COLO668 (cell line): ENCODE measurements around the gene FZD10.

Experiments
- DNase-seq: peaks from one replicate; lab custom pipeline; 2025; ENCODE audit not compliant: unreplicated experiment; lab: John Stamatoyannopoulos, UW

FZD10 gene

DNA sequence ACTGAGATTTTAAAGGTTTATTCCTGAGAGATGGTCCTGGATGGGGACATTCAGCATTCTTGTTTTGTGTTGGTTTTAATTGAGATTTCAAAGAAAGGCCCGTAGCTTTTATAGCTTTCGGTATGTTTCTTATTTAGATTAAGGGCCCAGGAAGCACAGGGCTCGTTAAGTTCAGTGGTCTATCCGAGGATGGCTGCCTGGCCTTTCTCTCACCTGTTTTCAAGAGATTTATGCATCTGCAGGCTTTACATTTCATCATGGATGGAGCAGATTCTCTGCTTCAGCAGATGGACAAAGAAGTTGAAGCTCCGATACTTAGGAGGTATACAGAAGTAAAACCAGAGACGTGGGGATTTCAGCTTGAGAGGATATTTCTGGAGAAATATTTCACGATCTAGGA, 16.0 kb downstream of the FZD10 start:
- no peak for DNase-seq

DNA sequence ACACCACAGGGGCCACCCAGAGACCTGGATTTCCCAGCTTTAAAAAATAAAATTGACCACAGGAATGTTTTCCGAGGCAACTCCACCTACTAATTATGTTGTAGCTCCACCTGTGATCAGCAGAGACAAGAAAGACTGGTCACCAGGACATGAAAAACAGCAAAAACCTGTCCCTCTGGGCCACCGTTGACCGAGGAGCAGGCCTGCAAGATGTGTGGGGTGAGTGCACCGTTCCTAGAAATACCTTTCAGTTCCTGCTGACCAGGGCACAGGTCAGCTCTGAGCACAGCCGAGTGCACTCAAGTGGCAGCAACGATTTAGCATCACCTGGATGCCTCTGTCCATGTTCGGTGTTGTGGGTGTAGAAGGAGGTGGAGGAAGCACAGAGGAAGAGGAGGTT, 16.9 kb downstream of the FZD10 start:
- DNase-seq: no peak

DNA sequence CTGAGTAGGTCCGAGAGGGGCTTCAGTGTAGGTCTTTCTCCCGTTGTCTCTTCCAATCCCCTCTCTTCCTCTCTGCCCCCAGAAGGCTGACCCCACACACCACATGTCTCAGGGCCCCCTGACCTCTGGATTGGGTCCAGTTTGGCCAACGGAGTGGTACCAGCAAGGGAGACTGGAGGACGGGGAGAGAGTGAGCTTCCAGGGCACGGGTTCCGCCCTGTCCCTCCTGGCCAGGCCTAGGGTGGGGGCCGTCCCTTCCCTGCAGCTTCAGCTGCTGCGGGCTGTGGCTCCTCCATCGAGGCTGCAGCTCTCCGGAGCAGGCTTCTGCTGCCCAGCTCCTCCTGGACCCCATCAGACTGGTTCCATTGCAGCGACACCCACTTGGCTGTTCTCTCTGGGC, 17.4 kb downstream of the FZD10 start:
- no peak for DNase-seq

DNA sequence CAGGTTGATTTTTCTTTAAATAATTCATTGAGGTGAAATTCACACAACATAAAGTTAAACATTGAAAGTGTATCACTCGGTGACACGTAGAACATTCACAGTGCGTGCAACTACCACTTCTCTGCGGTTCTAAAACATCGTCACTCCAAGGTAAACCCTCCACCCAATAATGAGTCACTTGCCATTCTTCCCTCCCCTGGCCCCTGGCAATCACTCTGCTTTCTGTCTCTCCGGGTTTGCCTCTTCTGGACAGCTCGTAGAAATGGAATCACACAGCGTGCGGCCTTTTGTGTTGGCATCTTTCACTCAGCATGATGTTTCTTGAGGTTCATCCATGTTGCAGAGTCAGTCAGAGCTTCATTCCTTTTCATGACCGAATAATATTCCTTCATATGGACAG, 18.9 kb downstream of the FZD10 start:
- DNase-seq: no peak

DNA sequence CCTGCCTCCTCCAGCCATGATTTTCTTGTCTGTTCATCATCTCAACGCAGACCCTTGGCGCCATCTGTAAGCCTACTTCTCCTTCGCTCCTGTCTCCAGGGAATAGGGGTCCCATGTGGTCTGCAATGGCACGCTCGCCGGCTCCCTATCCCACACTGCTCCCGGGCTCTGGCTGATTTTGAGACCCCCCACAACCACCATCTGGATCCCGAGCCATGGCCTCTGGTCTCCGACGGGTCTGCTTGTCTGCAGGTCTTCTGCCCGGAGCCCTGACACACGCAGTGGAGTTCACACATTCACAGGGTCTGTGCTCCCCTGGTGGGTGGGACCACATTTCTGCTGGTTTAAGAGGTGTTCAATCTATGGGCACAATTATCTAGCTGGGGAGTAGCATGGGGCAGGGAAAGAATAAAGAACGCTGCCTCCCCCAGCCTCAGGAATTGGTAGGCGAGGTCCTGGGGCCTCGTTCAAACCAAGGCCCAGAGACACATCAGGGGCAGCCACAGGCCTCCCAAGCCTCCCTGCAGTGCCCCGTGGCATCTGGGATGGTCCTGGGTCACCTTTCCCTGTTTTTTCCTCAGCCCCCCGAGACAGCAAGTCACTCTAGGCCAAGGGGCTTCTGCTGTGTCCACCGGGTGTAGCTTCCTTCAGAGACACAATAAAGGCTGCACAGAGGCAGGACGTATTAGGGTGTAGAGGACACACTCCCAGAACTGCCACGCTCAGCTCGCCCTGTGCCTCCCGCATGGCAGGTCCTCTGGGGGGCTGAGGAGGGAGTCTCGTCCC, 21.5 kb downstream of the FZD10 start:
- no peak for DNase-seq

DNA sequence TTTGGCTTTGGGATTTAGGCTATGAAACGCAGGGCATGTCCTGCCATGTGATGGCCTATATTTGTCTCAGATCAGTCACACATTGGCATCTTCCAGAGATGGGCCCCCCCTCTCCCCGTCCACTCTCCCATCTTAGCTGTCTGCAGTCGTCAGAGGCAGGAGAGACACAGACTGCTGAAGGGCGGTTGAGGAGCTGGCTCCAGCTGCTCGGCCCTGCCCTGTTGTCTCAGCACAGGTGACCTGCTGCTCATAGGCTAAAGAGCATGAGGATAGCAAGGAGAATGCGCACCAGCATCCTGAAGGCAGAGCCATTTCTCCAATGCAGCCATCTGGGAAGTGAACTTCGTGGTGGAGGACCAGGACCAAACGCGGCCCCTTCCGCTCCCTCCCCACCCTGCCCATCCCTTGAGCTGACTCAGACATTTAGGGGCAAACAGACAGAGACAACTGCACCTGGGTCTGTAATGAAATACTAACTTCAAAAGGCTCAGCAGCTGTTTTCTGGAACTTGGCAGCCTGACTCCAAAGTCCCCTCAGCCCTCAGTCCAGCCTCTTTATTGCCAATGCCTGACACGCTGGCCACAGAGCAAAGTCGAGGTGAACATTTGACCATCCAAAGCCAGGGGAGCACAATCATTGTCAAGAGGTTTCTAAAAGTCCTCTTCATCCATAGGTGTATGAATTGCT, 22.3 kb downstream of the FZD10 start:
- no peak for DNase-seq

DNA sequence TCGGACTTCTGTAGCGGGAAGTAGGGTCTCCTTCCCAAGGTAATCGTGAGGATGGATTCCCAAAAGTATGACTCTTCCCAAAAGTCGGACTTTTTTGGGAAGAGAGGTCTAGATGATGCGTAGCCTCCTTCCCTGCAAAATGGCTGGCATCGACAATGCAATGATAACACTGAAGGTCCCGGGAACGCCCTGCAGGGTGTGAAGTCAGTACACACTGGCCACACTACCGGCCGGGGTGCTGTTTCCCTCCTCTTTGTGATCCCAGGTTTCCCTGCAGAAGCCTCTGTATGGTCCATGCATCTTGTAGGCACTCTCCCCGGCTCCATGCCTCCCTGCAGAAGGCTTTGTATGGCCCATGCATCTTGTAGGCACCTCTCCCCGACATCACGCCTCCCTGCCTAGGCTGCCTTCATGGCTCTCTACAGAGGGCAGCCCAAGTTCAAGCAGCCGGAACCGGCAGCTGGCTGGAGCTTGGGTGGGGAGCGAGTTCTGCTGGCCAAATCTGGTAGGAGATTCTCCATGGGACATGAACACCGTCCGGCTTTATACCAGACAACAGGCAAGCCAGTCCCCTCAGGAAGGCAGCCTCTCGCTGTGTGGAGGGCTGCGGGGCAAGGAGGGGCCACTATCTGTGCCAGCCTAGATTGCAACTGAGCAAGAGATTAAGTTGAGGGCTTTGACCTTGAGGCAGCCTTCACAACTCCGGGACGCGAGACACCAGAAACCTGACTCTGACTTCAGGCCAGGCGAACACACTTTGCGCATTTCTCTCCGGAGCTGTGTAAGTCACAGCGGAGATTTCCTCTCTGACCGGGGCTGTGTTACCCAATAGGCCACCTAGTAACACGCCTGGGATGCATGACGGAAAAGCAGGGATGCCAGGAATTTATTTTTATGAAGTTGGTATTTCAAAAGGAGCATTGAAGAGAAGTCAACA, 23.5 kb downstream of the FZD10 start:
- DNase-seq: no peak

DNA sequence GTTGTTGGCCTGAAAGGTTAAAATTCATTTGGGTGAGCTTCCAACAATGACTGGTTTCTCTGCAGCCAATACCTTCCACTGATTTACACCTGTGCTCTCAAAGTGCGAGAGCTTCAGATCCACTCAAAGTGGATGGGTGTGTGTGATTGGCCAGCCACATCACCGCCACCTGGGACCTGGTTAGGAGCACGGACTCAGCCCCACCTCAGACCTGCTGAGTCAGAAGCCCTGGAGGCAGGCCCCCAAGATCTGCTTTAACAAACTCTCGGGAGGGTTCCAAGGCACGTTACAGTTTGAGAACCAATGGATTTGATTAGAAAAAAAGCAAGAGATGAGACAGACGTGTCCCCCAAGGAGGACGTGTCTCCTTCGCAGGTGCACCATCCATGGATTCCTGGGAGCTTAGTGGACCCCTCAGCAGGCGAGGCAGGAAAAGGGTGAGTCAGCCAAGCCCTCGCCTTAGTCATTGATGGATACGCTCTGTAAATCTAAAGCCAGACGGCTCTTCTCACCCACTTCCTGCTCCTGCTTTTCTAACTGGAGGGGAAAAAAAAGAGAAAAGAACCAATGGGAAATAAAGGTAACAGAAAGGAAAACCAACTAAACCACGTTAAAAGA, 24.5 kb downstream of the FZD10 start:
- peak; percentile 20 for DNase-seq

DNA sequence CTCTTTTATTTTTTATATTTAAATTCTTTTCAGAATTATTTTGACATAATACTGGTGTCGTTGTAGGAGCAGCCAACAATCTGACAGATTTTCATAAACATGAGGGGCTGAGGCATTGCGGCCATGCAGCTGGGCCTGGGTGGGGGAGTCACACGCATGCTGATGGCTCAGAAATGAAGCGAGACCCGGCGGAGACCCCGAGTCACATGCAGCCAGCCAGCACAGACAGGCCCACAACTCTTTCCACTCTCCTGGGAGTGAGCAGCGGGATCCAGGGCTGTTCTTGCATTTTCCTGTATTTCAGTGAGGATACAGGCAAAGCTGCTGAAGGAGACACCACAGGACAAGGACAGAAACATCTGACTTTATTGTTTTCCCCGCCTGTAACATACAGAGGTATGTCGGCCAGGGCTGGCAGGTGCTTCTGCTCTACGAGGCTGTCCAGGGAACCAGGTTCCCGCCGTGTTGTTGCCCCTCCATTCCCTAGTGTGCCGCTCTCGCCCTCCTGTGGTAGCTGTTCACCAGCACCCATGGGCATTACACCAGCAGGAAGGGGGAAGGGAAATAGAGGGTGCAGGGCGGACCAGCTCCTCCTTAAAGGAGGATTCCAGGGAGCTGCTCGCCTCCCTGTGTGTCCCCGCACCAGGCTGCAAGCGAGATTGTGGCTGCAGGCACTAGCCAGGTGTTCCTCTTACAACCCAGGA, 30.5 kb downstream of the FZD10 start:
- DNase-seq: peak; percentile 46

DNA sequence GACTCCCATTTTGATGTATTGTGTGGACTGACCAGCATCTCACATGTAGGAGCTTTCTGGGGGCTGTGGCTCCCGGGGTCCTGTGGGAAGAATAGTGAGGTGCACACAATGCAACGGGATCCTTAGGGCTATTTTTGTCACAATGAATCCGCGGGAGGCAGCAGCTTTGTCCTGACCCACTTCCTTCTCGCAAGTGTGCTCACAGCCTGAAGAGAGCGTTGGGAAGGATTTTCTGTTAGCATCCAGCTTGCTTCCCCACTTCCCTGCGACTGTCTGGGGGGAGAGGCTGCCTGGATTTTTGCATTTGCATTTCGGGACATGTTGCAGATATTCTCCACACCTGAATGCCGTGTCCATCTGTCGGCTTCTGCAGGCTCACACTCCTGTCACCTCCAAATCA, 31.9 kb downstream of the FZD10 start:
- DNase-seq: no peak

DNA sequence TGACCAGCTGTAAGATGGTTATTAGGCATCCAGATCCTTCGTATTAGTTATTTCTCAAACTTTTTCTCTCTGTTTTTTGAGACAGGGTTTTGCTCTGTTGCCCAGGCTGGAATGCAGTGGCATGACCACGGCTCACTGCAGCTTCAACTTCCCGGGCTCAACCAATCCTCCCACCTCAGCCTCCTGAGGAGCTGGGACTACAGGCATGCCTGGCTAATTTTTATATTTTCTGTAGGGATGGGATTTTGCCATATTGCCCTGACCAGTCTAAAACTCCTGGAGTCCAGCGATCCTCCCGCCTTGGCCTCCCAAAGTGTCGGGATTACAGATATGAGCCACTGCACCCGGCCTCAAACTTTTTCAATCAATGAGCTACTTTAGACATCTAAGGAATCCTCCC, 33.1 kb downstream of the FZD10 start:
- DNase-seq: no peak

DNA sequence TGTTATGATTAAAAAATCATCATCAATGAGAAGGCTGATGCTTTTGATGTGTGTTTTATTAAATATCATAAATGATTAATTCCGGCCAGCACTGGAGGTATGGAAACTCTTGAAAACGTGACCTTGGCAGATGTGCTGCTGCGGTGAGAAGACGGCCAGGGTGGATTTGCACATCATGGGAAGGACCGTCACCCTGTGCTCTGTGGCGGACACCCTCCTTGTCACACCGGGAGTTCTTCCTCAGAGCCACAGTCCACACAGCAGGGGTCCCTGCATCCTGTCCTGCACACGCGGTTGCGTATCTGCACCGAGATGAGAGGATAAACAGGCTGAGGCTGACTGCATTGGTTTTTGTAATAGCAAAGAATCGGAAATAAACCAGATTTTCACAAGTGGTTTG, 33.5 kb downstream of the FZD10 start:
- DNase-seq: no peak

DNA sequence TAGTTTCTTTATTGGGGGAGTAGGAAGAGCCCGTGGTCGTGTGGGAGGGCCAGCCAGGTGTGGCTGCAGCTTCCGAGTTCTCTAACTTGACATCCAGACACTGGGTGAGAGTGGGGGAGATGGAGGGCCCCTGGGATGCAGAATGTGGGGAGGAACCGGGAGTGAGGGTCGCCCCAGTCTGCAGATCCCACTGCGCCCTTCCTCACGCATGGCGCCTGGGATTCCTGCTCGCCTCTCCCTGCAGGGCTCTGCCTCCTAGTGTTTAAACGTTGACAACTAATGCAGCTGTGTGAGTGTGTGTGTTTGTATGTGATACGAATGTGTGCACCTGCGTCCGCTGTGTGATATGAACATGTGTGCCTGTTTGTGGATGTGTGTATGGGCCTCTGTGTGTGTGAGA, 34.6 kb downstream of the FZD10 start:
- DNase-seq: no peak

DNA sequence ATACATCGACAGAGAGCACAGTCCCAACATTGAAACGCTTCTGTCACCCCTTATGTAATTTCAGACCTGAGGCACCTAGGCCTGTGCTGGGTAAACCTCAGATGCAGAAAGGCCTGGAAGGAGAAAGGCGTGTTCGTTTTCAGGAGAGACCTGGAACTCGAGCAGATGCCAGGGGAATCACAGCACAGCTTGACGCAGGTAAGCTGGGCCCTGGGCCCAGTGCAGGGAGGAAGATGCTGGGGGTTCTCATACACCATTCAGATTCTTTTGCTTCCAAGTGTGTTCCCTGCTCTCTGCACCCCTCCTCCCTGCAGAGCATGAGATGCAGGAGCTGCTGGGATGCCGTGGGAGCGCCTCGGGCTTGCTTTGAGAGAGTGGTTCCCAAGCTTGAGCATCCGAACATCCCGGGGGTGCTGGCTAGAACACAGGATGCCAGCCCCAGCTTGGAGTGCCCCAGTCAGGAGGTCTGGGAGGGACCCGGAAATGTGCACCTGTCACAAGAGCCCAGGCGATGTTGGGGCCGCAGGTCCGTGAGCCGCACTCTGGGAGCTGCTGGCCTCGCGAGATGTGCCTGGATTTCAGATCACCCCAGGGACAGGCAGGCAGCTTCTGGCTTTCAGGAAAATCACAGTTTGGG, 35.9 kb downstream of the FZD10 start:
- no peak for DNase-seq

DNA sequence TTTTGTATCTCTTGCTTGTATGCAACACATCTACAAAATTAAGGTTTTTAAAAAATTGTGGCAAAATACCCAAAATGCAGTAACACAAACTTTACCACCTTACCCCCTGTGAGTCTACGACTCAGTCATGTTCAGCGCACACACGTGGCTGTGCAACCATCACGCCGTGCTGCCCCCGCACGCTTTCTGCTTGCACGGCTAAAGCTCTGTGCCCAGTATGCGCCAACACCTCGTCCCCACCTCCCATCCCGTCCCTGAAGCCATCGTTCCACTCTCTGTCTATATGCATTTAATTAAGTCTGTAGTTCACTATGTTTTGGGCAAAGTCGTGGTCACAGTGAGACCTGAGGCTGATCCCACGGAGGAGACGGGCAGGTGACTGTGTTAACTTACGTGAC, 36.4 kb downstream of the FZD10 start:
- DNase-seq: no peak

DNA sequence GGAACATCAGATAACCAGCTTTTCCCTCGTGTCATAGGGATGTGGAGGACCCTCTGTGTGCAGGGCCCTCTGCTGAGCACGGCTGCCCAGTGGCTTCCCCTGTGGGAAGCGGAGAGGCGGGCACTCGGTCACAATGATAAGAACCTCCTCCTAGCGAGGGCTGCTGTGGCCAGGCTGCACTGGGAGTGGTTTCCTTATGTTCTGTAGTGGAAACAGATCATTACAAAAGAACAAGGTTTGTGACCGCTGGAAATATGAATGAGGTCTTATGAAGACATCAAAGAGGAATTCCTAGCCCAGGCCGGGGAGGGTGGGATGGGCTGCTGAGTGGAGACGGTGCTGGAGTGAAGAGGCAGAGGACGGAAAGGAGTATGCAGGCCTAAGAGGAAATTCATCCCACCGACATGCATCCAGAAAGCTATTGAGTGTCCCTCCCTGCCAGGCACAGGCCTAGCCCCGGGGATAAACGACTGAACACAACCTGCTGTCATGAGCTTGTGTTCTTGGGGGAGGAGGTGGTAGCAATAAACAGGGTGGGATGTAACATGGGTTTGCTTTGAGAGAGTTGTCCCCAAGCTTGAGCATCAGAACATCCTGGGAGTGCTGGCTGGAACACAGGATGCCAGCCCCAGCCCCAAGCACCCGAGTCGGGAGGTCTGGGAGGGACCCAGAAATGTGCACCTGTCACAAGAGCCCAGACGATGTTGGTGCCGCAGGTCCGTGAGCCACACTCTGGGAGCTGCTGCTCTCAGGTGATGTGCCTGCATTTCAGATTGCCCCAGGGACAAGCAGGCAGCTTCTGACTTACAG, 37.5 kb downstream of the FZD10 start:
- no peak for DNase-seq

DNA sequence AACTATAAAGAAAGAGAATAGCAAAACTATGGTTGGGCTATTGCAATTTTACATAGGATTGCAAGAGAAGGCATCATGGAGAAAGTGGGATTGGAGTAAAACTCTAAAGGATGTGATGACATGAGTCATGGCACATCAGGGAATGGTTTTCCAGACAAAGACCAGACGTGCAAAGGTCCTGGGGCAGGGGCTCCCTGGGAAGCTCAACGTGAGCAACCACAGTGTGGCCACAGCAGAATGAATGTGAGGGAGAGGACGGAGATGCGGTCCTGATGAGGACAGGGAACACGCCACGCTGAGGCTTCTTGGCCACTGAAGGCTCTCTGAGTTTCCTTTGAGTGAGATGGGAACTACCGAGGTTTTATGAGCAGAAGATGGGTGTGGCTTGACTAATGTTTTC, 38.2 kb downstream of the FZD10 start:
- DNase-seq: no peak

DNA sequence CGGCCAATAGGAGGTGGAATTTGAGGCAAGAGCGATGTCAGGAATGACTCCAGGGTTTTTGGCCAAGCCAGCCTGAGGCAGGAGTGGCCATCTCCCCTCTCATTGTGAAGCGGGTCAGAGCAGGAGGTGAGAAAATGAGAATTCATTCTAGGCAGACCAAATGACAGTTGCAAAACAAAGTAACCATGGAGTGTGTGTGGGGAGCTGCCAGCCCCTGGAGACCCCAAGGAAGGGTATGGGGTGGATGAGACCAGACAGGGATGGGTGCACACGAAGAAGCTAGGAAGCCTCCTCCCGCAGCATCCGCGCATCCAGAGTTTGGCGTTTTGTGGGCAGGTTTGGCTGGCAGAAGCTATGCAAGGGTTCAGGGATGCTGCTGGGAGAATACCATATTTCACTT, 38.8 kb downstream of the FZD10 start:
- no peak for DNase-seq

DNA sequence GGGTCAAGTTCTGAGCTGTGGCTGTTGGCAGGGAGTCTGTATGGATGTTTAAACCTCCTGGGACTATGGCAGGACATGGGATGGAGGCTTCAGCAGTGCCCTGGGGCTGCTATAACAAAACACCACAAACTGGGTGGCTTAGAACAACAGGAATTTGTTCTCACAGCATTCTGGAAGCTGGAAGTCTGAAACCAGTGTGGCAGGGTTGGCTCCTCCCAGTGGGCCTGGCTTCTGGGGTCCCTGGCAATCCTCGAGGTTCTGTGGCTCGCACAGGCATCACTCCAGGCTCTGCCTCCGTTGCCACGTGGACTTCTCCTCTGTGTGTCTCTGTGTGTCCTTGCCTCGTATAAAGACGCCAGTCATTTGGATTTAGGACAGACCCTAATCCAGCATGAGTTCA, 39.9 kb downstream of the FZD10 start:
- no peak for DNase-seq
